ENCODE measurements around the gene ORM1. TPM values are rescaled to one million over a fixed set of nuclear protein-coding genes. Genes with fewer than 3 reads are reported as not detected.

ORM1 gene
- total and polyA plus RNA-seq, 12 donors, result 0.13 to 0.70 (median 0.55) TPM; not detected in 7

DNA sequence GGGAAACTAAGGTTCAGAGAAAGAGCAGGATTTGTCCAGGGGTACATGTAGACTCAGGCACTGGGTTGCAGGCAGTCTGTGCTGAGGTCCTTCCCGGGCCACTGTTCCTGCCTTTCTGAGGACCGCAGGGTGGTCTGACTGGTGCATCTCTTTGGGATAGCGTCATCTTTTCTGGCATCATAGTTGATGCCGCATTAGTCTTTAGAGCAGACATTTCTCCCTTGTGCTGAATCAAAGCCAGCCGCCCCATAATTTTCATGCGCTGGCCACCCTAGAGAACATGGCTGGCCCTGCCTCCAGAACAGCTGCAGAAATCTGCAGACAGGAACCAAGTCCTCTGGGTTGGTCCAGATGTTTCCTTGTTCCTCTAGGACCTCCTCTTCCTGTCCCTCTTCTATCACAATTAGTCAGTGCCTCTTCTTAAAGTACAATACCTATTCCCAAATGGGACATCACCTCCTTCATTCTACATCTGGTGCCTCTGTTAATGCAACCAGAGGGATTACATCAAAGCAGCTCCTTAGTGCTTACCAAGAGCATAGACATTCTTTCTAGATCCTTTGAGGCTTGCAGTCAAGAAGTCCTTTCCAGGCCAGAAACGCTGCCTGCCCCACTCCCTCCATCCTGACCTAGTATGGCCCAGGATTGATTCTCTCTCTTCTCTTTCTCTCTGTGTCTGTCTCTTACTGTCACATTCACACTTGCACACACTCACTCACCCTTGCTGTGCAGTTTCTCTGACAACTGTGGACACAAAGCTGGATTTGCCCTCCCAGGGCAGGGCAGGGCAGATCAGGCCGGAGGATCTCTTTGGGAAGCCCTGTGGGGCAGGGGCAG is 42.0 kb upstream of the ORM1 start:
- 57 to 62% methylated on average over 8 of the region's 8 CpGs for WGBS, 2 donors
- H3K27me3 ChIP-seq, result no peaks in the 10 kb centered on the region
- no peak for DNase-seq

DNA sequence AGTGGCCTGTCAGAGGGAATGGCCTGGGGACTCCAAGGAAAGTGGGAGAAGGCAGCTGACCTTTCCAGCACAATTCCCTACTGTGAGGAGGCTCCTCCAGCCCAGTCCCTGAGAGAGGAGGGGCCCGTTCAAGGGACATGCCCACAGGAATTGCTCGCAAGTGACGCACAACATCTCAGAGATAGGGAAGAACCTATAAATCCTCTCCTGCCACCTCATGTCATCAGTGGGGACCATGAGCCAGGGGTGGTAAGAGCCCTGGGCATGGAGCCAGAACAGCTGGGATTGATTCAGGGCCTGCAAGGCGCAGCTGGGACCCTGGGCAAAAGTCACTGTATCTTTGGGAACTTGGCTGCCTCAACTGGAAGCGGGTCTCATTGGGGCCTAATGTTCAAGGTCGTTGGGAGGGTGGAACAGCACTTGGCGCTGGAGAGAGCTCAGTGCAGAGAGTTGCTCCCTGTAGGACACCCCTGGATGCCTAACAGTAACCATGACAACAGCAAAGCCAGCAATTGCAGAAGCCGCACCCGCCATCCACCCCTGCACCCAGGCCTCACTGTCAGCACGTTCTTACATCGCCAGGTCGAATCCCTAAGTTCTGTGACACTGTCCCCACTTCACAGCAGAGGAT is 41.3 kb upstream of the ORM1 start:
- intact Hi-C loops (cut with DNase I), result loop anchor here in 1 of 10 donors (5.0 to 10.0 kb wide), 2 partner anchors 127 to 184 kb away; partner anchors contain the start of genes COL27A1 and KIF12
- TF ChIP-seq, protein P1, sequence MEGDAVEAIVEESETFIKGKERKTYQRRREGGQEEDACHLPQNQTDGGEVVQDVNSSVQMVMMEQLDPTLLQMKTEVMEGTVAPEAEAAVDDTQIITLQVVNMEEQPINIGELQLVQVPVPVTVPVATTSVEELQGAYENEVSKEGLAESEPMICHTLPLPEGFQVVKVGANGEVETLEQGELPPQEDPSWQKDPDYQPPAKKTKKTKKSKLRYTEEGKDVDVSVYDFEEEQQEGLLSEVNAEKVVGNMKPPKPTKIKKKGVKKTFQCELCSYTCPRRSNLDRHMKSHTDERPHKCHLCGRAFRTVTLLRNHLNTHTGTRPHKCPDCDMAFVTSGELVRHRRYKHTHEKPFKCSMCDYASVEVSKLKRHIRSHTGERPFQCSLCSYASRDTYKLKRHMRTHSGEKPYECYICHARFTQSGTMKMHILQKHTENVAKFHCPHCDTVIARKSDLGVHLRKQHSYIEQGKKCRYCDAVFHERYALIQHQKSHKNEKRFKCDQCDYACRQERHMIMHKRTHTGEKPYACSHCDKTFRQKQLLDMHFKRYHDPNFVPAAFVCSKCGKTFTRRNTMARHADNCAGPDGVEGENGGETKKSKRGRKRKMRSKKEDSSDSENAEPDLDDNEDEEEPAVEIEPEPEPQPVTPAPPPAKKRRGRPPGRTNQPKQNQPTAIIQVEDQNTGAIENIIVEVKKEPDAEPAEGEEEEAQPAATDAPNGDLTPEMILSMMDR (IDR thresholded peaks at IDR 0.05), result no peak
- peak overlapping the region in 3 of 10 donors; percentile 9 to 41 (median 37) for H3K27ac ChIP-seq
- peaks cover 0 to 9% (median 0%) of the 10 kb centered on the region in 9 donors for H3K36me3 ChIP-seq
- no peaks in the 10 kb centered on the region for H3K9me3 ChIP-seq
- 65 to 67% methylated on average over 12 of the region's 12 CpGs for WGBS, 2 donors
- peak; percentile 58 to 67 for DNase-seq
- no peak overlapping the region for H3K4me3 ChIP-seq
- ATAC-seq, result peak; percentile 36 to 75 (median 48)
- H3K4me1 ChIP-seq, result peaks cover 0 to 16% (median 5%) of the 10 kb centered on the region in 9 donors
- H3K27me3 ChIP-seq, result no peaks in the 10 kb centered on the region

More for the DNA sequence above, 42.0 kb upstream of the ORM1 start:
- Histone ChIP-seq H3K36me3 (peaks cover 0 to 9% (median 0%) of the 10 kb centered on the region in 9 donors), H3K4me1 (peaks cover 0 to 16% (median 5%) of the 10 kb centered on the region in 9 donors), H3K27ac (peak overlapping the region in 3 of 10 donors; percentile 9 to 41 (median 37)), H3K9me3 (no peaks in the 10 kb centered on the region), H3K4me3 (no peak overlapping the region)
- peak; percentile 39 to 86 (median 58) for ATAC-seq
- intact Hi-C loops (cut with DNase I), result loop anchor here in 1 of 10 donors (5.0 to 10.0 kb wide), 2 partner anchors 126 to 184 kb away; partner anchors contain the start of genes COL27A1 and KIF12
- TF ChIP-seq, protein P1 (IDR thresholded peaks at IDR 0.05), result no peak

DNA sequence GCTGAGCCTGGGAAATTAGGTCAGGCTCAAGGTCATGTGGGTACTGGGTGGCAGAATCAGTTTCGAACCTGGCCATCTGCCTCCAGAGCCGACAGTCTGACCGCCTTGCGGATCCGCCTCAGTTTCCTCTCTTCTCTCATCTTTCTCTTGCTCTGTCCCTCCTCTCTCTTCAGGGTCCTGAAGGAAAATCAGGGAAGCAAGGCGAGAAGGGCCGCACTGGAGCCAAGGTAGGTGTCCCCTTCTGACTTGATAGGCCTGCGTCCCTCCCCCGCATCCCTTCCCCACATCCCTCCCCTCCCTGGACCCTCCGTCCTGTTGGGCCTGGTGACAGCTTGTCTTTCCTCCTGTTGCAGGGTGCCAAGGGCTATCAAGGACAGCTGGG is 40.8 kb upstream of the ORM1 start:
- intact Hi-C loops (cut with DNase I), result loop anchor here in 1 of 10 donors (5.0 to 10.0 kb wide), 2 partner anchors 127 to 185 kb away; partner anchors contain the start of genes COL27A1 and KIF12
- no peaks in the 10 kb centered on the region for H3K27me3 ChIP-seq
- no peak overlapping the region for H3K27ac ChIP-seq
- H3K36me3 ChIP-seq, result peaks cover 0 to 9% (median 0%) of the 10 kb centered on the region in 9 donors
- H3K9me3 ChIP-seq, result no peaks in the 10 kb centered on the region
- ATAC-seq (no peak), DNase-seq (no peak)
- TF ChIP-seq, protein P1 (IDR thresholded peaks at IDR 0.05), result no peak
- H3K4me3 ChIP-seq, result no peak overlapping the region
- 90 to 92% methylated on average over 10 of the region's 10 CpGs for WGBS, 2 donors
- peaks cover 0 to 16% (median 5%) of the 10 kb centered on the region in 9 donors for H3K4me1 ChIP-seq

DNA sequence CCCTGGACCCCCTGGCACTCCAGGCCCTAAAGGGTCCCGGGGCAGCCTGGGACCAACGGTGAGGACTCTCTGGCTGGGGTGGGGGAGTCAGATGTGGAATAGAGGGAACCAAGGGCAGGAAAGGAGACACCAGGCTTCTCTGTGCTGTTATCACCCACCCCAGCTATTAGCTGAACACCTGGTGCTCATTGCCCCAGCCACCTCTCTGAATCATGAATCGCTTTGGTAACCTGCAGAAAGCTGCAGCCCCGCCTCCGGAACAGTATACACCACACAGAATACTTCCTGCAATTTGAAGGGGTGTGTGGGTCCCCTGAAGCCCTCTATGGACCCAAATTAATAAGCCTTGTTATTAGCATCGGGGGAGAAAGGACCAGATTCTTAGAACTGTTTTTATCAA is 40.4 kb upstream of the ORM1 start:
- Histone ChIP-seq H3K9me3 (no peaks in the 10 kb centered on the region), H3K36me3 (peaks cover 0 to 9% (median 0%) of the 10 kb centered on the region in 9 donors), H3K4me1 (peaks cover 0 to 16% (median 5%) of the 10 kb centered on the region in 9 donors), H3K4me3 (no peak overlapping the region), H3K27ac (no peak overlapping the region), H3K27me3 (no peaks in the 10 kb centered on the region)
- ATAC-seq (no peak), DNase-seq (no peak)
- TF ChIP-seq, protein P1 (IDR thresholded peaks at IDR 0.05), result no peak
- intact Hi-C loops (cut with DNase I), result loop anchor here in 1 of 10 donors (5.0 to 10.0 kb wide), 2 partner anchors 128 to 185 kb away; partner anchors contain the start of genes COL27A1 and KIF12
- WGBS, 2 donors, result 90 to 91% methylated on average over 6 of the region's 6 CpGs

Data from heart right ventricle (tissue), 16 donors.